Panc1 (cell line): ENCODE measurements around the gene IPP. TPM values are rescaled to one million over a fixed set of nuclear protein-coding genes. Genes with fewer than 3 reads are reported as not detected.
"Not testable (repeated sequence)": the region's sequence is repeated elsewhere in the genome, so short reads cannot be mapped to it uniquely, and the experiment has no call there.

Source experiments
- ATAC-seq: fragments of 200-7000 bp; cut with Tn5 transposase; 2 replicates; pipeline ENCODE4 v1.9.1; 2020; ENCODE audit warnings: mild to moderate bottlenecking, moderate library complexity
- BruUV-seq: library from RNA; stranded (reverse); fragments of 400-500 nt; replicated peaks from 2 replicates; lab custom pipeline; 2021; lab: Mats Ljungman, UMichigan
- CTCF ChIA-PET: fragments of 300-600 bp; sonication (Branson Sonifier 250); formaldehyde crosslinking; loops from one replicate; lab custom pipeline; 2022; ENCODE audit warnings: antibody characterized with exemption; lab: Charles Lee
- POLR2A ChIA-PET: fragments of 300-600 bp; sonication (Branson Sonifier 250); formaldehyde crosslinking; loops from one replicate; lab custom pipeline; 2022; ENCODE audit warnings: antibody characterized with exemption; lab: Charles Lee
- DNase-seq: peaks from one replicate; pipeline ENCODE4 v3.0.0-alpha.2; 2010; ENCODE audit warnings: low read depth, low spot score
- H3K27ac ChIP-seq: 2 replicates; pipeline ENCODE4 v1.5.1; 2011; ENCODE audit warnings: mild to moderate bottlenecking, low read length, inconsistent platforms
- H3K27me3 ChIP-seq: fragments of 200-500 bp; sonication (Bioruptor generic); 2 replicates; pipeline ENCODE4 v1.6.0; 2014; ENCODE audit warnings: low read length, inconsistent platforms; ENCODE audit not compliant: control insufficient read depth, insufficient read depth
- H3K36me3 ChIP-seq: fragments of 200-500 bp; sonication (Bioruptor generic); 2 replicates; pipeline ENCODE4 v1.5.1; 2014; ENCODE audit warnings: inconsistent platforms, mild to moderate bottlenecking, low read length, moderate library complexity; ENCODE audit not compliant: control insufficient read depth, insufficient read depth
- H3K4me1 ChIP-seq: 2 replicates; pipeline ENCODE4 v1.5.1; 2011; ENCODE audit warnings: inconsistent platforms, mild to moderate bottlenecking, low read length, moderate library complexity; ENCODE audit not compliant: control insufficient read depth, insufficient read depth
- H3K4me3 ChIP-seq, 2 experiments: 2 replicates each; pipeline ENCODE4 v1.5.1; 2011 to 2012; ENCODE audit warnings: low read depth in 2 of 2, low read length in 2 of 2, mild to moderate bottlenecking in 2 of 2, inconsistent platforms in 1 of 2, moderate library complexity in 1 of 2
- H3K9me3 ChIP-seq: fragments of 200-500 bp; sonication (Bioruptor generic); 2 replicates; pipeline ENCODE4 v1.5.1; 2014; ENCODE audit warnings: low read depth, mild to moderate bottlenecking, inconsistent platforms, low read length, moderate library complexity; ENCODE audit not compliant: control insufficient read depth, insufficient read depth
- CTCF ChIP-seq: fragments of 450-650 bp; IDR thresholded peaks from 2 replicates; pipeline ENCODE4 v1.5.1; 2017; ENCODE audit warnings: mild to moderate bottlenecking
- POLR2AphosphoS5 ChIP-seq: IDR thresholded peaks from 2 replicates; pipeline ENCODE4 v1.6.1; 2012; ENCODE audit warnings: mild to moderate bottlenecking, low read depth, low read length, moderate library complexity
- REST ChIP-seq, 2 experiments: IDR thresholded peaks; 2 replicates each; pipeline ENCODE4 v1.6.1; 2011 to 2012; ENCODE audit warnings: low read depth in 2 of 2, control low read depth in 1 of 2, low read length in 1 of 2, mild to moderate bottlenecking in 1 of 2, moderate library complexity in 1 of 2; ENCODE audit not compliant: insufficient read depth in 1 of 2
- SIN3A ChIP-seq: IDR thresholded peaks from 2 replicates; pipeline ENCODE4 v1.6.1; 2012; ENCODE audit warnings: low read depth, mild to moderate bottlenecking, low read length, moderate library complexity, borderline replicate concordance; ENCODE audit not compliant: insufficient read depth
- TCF7L2 ChIP-seq: IDR thresholded peaks from 2 replicates; pipeline ENCODE4 v1.6.1; 2011; ENCODE audit warnings: mild to moderate bottlenecking, low read depth, low read length, inconsistent platforms
- in situ Hi-C: cut with HindIII; loops from 2 replicates; pipeline ENCODE4 v1.10.0; 2016; ENCODE audit warnings: low sequenced_read_pairs, low pct_unique_long_range_greater_than_20kb
- intact Hi-C: fragments of 100-400 bp; cut with micrococcal nuclease; formaldehyde crosslinking; loops from one replicate; pipeline ENCODE4 v1.10.0; 2022; ENCODE audit not compliant: unreplicated experiment
- total RNA-seq: library from RNA; stranded (reverse); gene quantifications from one replicate; pipeline ENCODE4 v1.2.1, GENCODE V29; 2021; ENCODE audit not compliant: unreplicated experiment

The IPP gene
- total RNA-seq, 1 experiment from 2014 or later, result 28.8 TPM

GRCh38 chr1:45730780-45731319 is 19.6 kb downstream of the IPP start:
- in situ Hi-C loops, result no loop called here
- H3K9me3 ChIP-seq, result no peaks in the 10 kb centered on the region
- ChIA-PET CTCF (no interaction called here), POLR2A (no interaction called here)
- DNase-seq, result no peak
- no peaks in the 10 kb centered on the region for H3K4me1 ChIP-seq
- peaks cover 6% of the 10 kb centered on the region for H3K36me3 ChIP-seq
- intact Hi-C loops, result no loop called here
- no TSS peak for BruUV-seq
- H3K4me3 ChIP-seq, result no peak overlapping the region
- ATAC-seq, result no peak
- no peak for TF ChIP-seq TCF7L2
- TF ChIP-seq CTCF, result no peak
- TF ChIP-seq REST (IDR thresholded peaks at IDR 0.05; ENCODE audit: insufficient read depth in 1 of 2, low read depth in 2 of 2, low read length in 1 of 2), result no peak
- no peak for TF ChIP-seq POLR2AphosphoS5
- no peak for TF ChIP-seq SIN3A
- H3K27ac ChIP-seq, result no peak overlapping the region
- no peaks in the 10 kb centered on the region for H3K27me3 ChIP-seq

GRCh38 chr1:45730075-45730779 is 20.2 kb downstream of the IPP start:
- no peaks in the 10 kb centered on the region for H3K27me3 ChIP-seq
- no peaks in the 10 kb centered on the region for H3K9me3 ChIP-seq
- H3K27ac ChIP-seq, result no peak overlapping the region
- in situ Hi-C loops (no loop called here), intact Hi-C loops (no loop called here)
- H3K4me3 ChIP-seq, result no peak overlapping the region
- TF ChIP-seq SIN3A (no peak), CTCF (no peak), REST (IDR thresholded peaks at IDR 0.05; ENCODE audit: insufficient read depth in 1 of 2, low read depth in 2 of 2, low read length in 1 of 2) (no peak), TCF7L2 (no peak), POLR2AphosphoS5 (no peak)
- POLR2A ChIA-PET, result no interaction called here
- CTCF ChIA-PET, result no interaction called here
- H3K36me3 ChIP-seq, result peaks cover 6% of the 10 kb centered on the region
- H3K4me1 ChIP-seq, result no peaks in the 10 kb centered on the region
- no peak for DNase-seq
- no TSS peak for BruUV-seq
- ATAC-seq, result no peak

- H3K9me3 ChIP-seq, CTCF ChIA-PET, POLR2A ChIA-PET, ATAC-seq, DNase-seq, H3K4me1 ChIP-seq, BruUV-seq, H3K27ac ChIP-seq, H3K4me3 ChIP-seq, intact Hi-C loops, H3K27me3 ChIP-seq, H3K36me3 ChIP-seq, in situ Hi-C loops: not testable (repeated sequence)
Observed at GRCh38 chr1:45726007-45726406, 24.4 kb downstream of the IPP start.
